GM12878 (cell line): ENCODE measurements around the gene RAB22A. TPM values are rescaled to one million over a fixed set of nuclear protein-coding genes. Genes with fewer than 3 reads are reported as not detected.
A peak's percentile ranks its signal among the peaks of the same experiment; 100 is the strongest.

ENCODE experiments used
- CBFB ChIP-seq: IDR thresholded peaks from 2 replicates; pipeline ENCODE4 v1.6.1; 2016; ENCODE audit warnings: antibody characterized with exemption, low read depth
- CHD2 ChIP-seq: IDR thresholded peaks from 2 replicates; pipeline ENCODE4 v1.6.1; 2011; ENCODE audit warnings: low read depth, low read length, improper control_type of control experiment, borderline replicate concordance
- CREB1 ChIP-seq: IDR thresholded peaks from 2 replicates; pipeline ENCODE4 v1.6.1; 2012; ENCODE audit warnings: low read depth, mild to moderate bottlenecking, inconsistent platforms
- EGR1 ChIP-seq, 2 experiments: IDR thresholded peaks; 1 replicate in 1 of 2; 2 replicates in 1 of 2; pipeline ENCODE4 v1.6.1; 2011 to 2012; ENCODE audit warnings: low read depth in 2 of 2, low read length in 2 of 2, borderline replicate concordance in 1 of 2, mild to moderate bottlenecking in 1 of 2, moderate library complexity in 1 of 2
- ESRRA ChIP-seq: IDR thresholded peaks from 2 replicates; pipeline ENCODE4 v1.6.1; 2012; ENCODE audit warnings: mild to moderate bottlenecking, low read length, improper control_type of control experiment
- HCFC1 ChIP-seq: fragments of 150-350 bp; IDR thresholded peaks from 2 replicates; pipeline ENCODE4 v1.6.1; 2014; ENCODE audit warnings: low read length
- IKZF2 ChIP-seq, 2 experiments: fragments of 450-650 bp; IDR thresholded peaks; 2 replicates each; pipeline ENCODE4 v1.6.1; 2017; ENCODE audit warnings: mild to moderate bottlenecking in 2 of 2, moderate library complexity in 2 of 2
- IRF4 ChIP-seq: IDR thresholded peaks from 2 replicates; pipeline ENCODE4 v1.6.1; 2011; ENCODE audit warnings: low read depth, low read length
- MAX ChIP-seq: IDR thresholded peaks from 2 replicates; pipeline ENCODE4 v1.6.1; 2012; ENCODE audit warnings: low read depth, low read length, improper control_type of control experiment
- MTA2 ChIP-seq: fragments of 450-650 bp; IDR thresholded peaks from 2 replicates; pipeline ENCODE4 v1.6.1; 2016; ENCODE audit warnings: low read depth, mild to moderate bottlenecking, moderate library complexity
- MXI1 ChIP-seq: fragments of 150-350 bp; IDR thresholded peaks from 2 replicates; pipeline ENCODE4 v1.6.1; 2011; ENCODE audit warnings: low read depth, mild to moderate bottlenecking, inconsistent platforms, low read length, improper control_type of control experiment
- MYC ChIP-seq: IDR thresholded peaks from 2 replicates; pipeline ENCODE4 v1.6.1; 2011; ENCODE audit warnings: mild to moderate bottlenecking, low read length, moderate library complexity, inconsistent platforms; ENCODE audit not compliant: insufficient read depth, insufficient replicate concordance, insufficient read length, severe bottlenecking
- NBN ChIP-seq: fragments of 450-650 bp; IDR thresholded peaks from 2 replicates; pipeline ENCODE4 v1.6.1; 2016
- PAX5 ChIP-seq: IDR thresholded peaks from 2 replicates; pipeline ENCODE4 v1.6.1; 2011; ENCODE audit warnings: low read depth, low read length, borderline replicate concordance
- RCOR1 ChIP-seq: conservative IDR thresholded peaks from 2 replicates; pipeline ENCODE4 v1.6.1; 2012; ENCODE audit warnings: low read depth, low read length, improper control_type of control experiment
- SIX5 ChIP-seq: IDR thresholded peaks from 2 replicates; pipeline ENCODE4 v1.6.1; 2011; ENCODE audit warnings: mild to moderate bottlenecking, low read depth, low read length, moderate library complexity; ENCODE audit not compliant: severe bottlenecking
- SP1 ChIP-seq: IDR thresholded peaks from one replicate; pipeline ENCODE4 v1.6.1; 2011; ENCODE audit warnings: low read depth, low read length
- SREBF1 ChIP-seq: IDR thresholded peaks from 2 replicates; pipeline ENCODE4 v1.6.1; 2012; ENCODE audit warnings: mild to moderate bottlenecking, low read length
- TCF3 ChIP-seq: IDR thresholded peaks from 2 replicates; pipeline ENCODE4 v1.6.1; 2012; ENCODE audit warnings: low read depth, mild to moderate bottlenecking, low read length, borderline replicate concordance; ENCODE audit not compliant: insufficient read depth
- ZNF217 ChIP-seq: fragments of 450-650 bp; IDR thresholded peaks from 2 replicates; pipeline ENCODE4 v1.6.1; 2017; ENCODE audit warnings: antibody characterized with exemption, mild to moderate bottlenecking
- ZSCAN29 ChIP-seq: fragments of 450-650 bp; IDR thresholded peaks from 2 replicates; pipeline ENCODE4 v1.6.1; 2017; ENCODE audit warnings: mild to moderate bottlenecking, moderate library complexity
- ZZZ3 ChIP-seq: IDR thresholded peaks from 2 replicates; pipeline ENCODE4 v1.6.1; 2011; ENCODE audit warnings: low read depth; ENCODE audit not compliant: control insufficient read depth, insufficient read length
- polyA plus RNA-seq, 11 experiments: library from polyadenylated mRNA; depleted of rRNA in 4 of 11; unstranded in 6 of 11; stranded (reverse) in 5 of 11; fragments of >200 nt; fragmentation: Nextera tagmentation in 4 of 11; fragmentation: Illumina TruSeq in 1 of 11; extraction: Ambion mirVana in 4 of 11; extraction: Trizol in 1 of 11; gene quantifications; 1 replicate in 1 of 11; 2 replicates in 10 of 11; pipeline versions ENCODE4 v1.2.1 to v1.2.3, GENCODE V29; 2011 to 2016; ENCODE audit warnings: inconsistent platforms in 2 of 11, missing spikeins in 2 of 11, low read depth in 1 of 11
- total RNA-seq, 4 experiments: library from RNA; depleted of rRNA in 3 of 4; stranded (reverse); fragments of >200 nt in 3 of 4; fragmentation: Illumina TruSeq in 1 of 4; extraction: Trizol in 1 of 4; gene quantifications; 2 replicates each; pipeline versions ENCODE4 v1.2.1 to v1.2.3, GENCODE V29; 2013 to 2021
- TF ChIP-seq, protein P1 (sequence below): IDR thresholded peaks from 2 replicates; pipeline ENCODE4 v1.6.1; 2012; ENCODE audit warnings: mild to moderate bottlenecking, low read depth, low read length
- TF ChIP-seq, protein P2 (sequence below): fragments of 450-650 bp; formaldehyde crosslinking; IDR thresholded peaks from 2 replicates; pipeline ENCODE4 v1.4.0; 2020; ENCODE audit warnings: mild to moderate bottlenecking, moderate library complexity
- TF ChIP-seq, protein P3 (sequence below): fragments of 450-650 bp; IDR thresholded peaks from 2 replicates; pipeline ENCODE4 v1.6.1; 2014; ENCODE audit warnings: mild to moderate bottlenecking

Gene RAB22A
- total and polyA plus RNA-seq, 10 of the 15 experiments (the other 5 are each of a cell fraction or from before 2014, with no cell fraction given): 2.7 to 12.0 (median 10.0) TPM

DNA sequence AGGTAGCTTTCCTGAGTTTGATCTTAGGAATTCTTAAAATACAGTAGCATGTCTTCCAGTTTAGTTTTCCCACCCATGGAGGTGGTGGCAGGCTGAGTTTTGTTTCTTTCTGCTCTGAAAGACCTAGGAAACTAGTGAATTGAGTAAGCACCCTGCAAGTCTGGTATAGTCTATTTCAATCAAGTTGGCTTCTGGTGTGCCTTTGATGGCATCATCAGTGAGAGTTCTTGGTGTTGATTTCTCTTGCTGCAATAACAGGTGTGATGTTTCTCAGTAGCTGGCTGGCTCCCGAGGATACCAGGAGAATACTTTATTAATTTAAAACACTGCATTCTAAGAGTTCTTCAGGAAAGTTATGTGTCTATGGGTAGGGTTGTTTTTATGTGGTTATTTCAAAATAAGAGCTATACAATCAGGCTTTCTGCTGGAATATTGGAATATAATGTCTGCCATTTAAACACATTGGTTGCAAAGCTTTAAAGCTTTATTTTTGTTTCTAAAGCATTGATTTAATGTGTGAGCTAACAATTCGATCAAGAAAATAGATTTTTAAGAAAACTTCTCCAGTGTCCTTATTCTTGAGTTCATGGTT, 98.5 kb downstream of the RAB22A start (continued):
- TF ChIP-seq, protein P1, sequence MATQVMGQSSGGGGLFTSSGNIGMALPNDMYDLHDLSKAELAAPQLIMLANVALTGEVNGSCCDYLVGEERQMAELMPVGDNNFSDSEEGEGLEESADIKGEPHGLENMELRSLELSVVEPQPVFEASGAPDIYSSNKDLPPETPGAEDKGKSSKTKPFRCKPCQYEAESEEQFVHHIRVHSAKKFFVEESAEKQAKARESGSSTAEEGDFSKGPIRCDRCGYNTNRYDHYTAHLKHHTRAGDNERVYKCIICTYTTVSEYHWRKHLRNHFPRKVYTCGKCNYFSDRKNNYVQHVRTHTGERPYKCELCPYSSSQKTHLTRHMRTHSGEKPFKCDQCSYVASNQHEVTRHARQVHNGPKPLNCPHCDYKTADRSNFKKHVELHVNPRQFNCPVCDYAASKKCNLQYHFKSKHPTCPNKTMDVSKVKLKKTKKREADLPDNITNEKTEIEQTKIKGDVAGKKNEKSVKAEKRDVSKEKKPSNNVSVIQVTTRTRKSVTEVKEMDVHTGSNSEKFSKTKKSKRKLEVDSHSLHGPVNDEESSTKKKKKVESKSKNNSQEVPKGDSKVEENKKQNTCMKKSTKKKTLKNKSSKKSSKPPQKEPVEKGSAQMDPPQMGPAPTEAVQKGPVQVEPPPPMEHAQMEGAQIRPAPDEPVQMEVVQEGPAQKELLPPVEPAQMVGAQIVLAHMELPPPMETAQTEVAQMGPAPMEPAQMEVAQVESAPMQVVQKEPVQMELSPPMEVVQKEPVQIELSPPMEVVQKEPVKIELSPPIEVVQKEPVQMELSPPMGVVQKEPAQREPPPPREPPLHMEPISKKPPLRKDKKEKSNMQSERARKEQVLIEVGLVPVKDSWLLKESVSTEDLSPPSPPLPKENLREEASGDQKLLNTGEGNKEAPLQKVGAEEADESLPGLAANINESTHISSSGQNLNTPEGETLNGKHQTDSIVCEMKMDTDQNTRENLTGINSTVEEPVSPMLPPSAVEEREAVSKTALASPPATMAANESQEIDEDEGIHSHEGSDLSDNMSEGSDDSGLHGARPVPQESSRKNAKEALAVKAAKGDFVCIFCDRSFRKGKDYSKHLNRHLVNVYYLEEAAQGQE: no peak
- TF ChIP-seq MTA2: no peak
- TF ChIP-seq CREB1: 0 out of 2 replicates have a peak, but pooled peaks have one; percentile 12
- no peak for TF ChIP-seq SP1
- no peak for TF ChIP-seq SREBF1
- no peak for TF ChIP-seq EGR1 (IDR thresholded peaks at IDR 0.05; ENCODE audit: borderline replicate concordance in 1 of 2, low read depth in 2 of 2, low read length in 2 of 2)
- no peak for TF ChIP-seq NBN
- TF ChIP-seq CBFB: no peak
- TF ChIP-seq MXI1: no peak
- TF ChIP-seq ZNF217: no peak
- peak; percentile 56 to 64; a peak in 3 of 4 replicates for TF ChIP-seq IKZF2 (IDR thresholded peaks at IDR 0.05)
- no peak for TF ChIP-seq CHD2
- TF ChIP-seq IRF4: peak; percentile 38; the same call in 1 of the 2 replicates
- TF ChIP-seq HCFC1: no peak
- no peak for TF ChIP-seq ESRRA
- no peak for TF ChIP-seq RCOR1
- TF ChIP-seq MAX: no peak
- no peak for TF ChIP-seq SIX5
- TF ChIP-seq, protein P2, sequence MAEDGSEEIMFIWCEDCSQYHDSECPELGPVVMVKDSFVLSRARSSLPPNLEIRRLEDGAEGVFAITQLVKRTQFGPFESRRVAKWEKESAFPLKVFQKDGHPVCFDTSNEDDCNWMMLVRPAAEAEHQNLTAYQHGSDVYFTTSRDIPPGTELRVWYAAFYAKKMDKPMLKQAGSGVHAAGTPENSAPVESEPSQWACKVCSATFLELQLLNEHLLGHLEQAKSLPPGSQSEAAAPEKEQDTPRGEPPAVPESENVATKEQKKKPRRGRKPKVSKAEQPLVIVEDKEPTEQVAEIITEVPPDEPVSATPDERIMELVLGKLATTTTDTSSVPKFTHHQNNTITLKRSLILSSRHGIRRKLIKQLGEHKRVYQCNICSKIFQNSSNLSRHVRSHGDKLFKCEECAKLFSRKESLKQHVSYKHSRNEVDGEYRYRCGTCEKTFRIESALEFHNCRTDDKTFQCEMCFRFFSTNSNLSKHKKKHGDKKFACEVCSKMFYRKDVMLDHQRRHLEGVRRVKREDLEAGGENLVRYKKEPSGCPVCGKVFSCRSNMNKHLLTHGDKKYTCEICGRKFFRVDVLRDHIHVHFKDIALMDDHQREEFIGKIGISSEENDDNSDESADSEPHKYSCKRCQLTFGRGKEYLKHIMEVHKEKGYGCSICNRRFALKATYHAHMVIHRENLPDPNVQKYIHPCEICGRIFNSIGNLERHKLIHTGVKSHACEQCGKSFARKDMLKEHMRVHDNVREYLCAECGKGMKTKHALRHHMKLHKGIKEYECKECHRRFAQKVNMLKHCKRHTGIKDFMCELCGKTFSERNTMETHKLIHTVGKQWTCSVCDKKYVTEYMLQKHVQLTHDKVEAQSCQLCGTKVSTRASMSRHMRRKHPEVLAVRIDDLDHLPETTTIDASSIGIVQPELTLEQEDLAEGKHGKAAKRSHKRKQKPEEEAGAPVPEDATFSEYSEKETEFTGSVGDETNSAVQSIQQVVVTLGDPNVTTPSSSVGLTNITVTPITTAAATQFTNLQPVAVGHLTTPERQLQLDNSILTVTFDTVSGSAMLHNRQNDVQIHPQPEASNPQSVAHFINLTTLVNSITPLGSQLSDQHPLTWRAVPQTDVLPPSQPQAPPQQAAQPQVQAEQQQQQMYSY: no peak
- TF ChIP-seq PAX5: 0 out of 2 replicates have a peak, but pooled peaks have one; percentile 30
- TF ChIP-seq ZSCAN29: no peak
- TF ChIP-seq MYC: no peak
- TF ChIP-seq, protein P3, sequence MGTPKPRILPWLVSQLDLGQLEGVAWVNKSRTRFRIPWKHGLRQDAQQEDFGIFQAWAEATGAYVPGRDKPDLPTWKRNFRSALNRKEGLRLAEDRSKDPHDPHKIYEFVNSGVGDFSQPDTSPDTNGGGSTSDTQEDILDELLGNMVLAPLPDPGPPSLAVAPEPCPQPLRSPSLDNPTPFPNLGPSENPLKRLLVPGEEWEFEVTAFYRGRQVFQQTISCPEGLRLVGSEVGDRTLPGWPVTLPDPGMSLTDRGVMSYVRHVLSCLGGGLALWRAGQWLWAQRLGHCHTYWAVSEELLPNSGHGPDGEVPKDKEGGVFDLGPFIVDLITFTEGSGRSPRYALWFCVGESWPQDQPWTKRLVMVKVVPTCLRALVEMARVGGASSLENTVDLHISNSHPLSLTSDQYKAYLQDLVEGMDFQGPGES: no peak
- no peak for TF ChIP-seq ZZZ3
- TF ChIP-seq TCF3: no peak
